ENCODE data around the gene CUL9. TPM values are rescaled to one million over a fixed set of nuclear protein-coding genes. Genes with fewer than 3 reads are reported as not detected.
A peak's percentile ranks its signal among the peaks of the same experiment; 100 is the strongest.

CUL9 gene
- total RNA-seq, 1 experiment from 2014 or later = 19.6 TPM

DNA sequence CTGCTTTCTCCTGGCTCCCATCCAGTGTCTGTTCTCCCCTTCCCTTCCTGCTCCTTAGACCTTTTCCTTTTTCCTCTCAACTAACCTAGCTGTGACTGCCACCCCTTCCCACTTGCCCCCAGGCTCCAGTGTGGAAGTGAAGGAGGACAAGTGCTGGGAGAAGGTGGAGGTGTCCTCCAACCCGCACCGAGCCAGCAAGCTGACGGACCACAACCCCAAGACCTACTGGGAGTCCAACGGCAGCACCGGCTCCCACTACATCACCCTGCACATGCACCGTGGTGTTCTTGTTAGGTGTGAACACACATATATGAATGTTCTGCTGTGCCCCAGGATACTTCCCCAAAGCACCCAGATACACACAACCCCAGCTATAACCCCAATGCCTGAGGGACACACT, 18.5 kb downstream of the CUL9 start:
- no peak for DNase-seq (ENCODE audit: low spot score)

DNA sequence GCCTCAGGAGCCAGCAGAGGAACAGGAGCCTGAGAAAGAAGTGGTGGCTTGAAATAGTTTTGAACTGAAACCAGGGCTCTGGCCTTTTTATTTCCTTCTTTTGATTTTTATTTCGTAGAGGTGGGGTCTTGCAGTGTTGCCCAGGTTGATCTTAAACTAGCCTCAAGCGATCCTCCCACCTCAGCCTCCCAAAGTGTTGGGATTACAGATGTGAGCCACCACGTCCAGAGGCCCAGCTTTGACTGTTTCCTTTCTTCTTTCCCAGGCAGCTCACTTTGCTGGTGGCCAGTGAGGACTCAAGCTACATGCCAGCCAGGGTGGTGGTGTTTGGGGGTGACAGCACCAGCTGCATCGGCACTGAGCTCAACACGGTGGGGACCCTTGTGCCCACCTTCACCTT, 20.5 kb downstream of the CUL9 start:
- DNase-seq (ENCODE audit: low spot score) = no peak

DNA sequence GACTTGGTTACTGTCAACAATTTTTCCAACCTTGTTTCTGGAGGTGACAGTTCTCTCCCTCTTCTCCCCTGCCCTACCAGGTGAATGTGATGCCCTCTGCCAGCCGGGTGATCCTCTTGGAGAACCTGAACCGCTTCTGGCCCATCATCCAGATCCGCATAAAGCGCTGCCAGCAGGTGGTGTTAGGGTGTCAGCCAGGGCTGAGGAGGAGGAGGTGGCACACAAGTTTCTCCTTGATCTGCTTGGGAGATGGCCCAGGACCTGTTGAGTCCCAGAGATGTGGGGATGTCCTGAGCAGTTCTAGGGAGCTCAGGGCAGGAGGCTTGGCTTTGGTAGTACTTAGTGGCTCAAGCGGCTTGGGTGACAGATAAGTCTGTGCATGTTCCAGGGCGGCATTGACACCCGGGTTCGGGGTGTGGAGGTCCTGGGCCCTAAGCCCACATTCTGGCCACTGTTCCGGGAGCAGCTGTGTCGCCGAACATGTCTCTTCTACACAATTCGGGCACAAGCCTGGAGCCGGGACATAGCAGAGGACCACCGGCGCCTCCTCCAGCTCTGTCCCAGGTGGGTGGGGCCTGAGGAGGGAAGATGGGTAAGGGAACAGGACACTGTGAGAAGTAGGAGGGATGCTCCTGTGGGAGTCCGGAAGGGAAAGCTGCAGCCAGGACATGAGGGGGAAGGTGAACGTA, 21.2 kb downstream of the CUL9 start:
- DNase-seq (ENCODE audit: low spot score) = no peak

DNA sequence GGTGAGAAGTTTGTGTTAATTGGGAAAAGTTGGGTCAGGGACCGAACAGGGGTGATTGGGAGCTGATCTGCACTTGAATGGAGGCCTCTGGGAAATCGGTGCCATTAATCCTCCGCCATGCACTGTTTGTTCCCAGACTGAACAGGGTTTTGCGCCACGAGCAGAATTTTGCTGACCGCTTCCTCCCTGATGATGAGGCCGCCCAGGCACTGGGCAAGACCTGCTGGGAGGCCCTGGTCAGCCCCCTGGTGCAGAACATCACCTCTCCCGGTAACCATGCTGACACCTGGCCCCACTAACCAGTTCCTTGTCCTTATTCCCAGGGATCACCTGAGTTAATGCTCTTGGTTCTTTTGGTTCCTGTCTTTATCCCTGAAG, 21.7 kb downstream of the CUL9 start:
- no peak for DNase-seq (ENCODE audit: low spot score)

DNA sequence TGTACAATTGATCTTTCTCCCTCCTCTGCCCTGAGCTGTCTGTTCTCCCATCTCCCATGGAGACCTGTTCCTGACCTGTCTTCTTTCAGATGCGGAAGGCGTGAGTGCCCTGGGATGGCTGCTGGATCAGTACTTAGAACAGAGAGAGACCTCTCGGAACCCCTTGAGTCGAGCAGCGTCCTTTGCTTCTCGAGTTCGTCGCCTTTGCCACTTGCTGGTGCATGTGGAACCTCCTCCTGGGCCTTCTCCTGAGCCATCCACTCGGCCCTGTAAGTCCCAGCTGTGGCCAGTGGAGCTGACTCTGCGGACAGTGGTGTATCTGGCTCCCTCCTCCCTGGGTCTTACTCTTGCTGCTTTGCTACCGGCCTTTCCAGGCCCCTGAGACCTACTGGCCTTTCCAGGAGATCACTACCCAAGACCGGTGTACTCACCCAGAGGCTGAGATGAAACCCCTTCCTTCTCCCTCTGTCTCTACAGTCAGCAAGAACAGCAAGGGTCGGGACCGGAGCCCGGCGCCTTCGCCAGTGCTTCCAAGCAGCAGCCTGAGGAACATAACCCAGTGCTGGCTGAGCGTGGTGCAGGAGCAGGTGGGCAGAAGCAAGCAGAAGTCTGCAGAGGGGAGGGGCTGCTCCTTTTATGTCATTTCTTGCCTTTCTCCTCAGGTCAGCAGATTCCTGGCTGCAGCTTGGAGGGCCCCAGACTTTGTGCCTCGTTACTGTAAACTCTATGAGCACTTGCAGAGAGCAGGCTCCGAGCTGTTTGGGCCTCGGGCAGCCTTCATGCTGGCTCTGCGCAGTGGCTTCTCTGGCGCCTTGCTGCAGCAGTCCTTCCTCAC, 22.5 kb downstream of the CUL9 start:
- DNase-seq (ENCODE audit: low spot score) = no peak

DNA sequence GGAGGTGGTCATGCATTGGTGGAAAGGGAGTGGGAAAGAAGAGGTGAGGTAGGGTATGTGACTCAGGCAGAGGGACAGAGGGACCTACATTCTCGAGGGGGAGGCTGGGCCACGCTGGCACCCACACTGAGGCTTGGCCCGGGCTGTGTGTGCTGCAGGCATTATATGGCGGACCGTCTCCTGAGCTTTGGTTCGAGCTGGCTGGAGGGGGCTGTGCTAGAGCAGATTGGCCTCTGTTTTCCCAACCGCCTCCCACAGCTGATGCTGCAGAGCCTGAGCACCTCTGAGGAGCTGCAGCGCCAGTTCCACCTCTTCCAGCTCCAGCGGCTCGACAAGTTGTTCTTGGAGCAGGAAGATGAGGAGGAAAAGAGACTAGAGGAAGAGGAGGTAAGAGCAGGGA, 23.9 kb downstream of the CUL9 start:
- no peak for DNase-seq (ENCODE audit: low spot score)

DNA sequence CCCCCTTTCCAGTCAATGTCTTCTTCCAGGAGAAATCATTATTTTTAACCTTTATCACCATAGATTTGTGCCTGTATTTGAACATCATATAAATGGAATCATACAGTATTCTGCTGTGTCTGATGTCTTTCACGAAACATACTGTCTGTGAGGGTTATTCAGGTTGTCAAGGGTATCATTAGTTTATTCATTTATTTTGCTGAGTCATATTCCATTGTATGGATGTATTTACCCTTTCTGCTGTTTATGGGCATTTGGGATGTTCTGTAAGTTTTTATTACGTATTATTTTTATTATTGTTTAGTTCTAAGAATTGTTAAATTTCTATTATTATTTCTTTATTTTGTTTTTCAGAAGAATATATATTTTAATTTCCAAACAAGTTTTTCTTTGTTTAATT, 25.3 kb downstream of the CUL9 start:
- DNase-seq (ENCODE audit: low spot score) = no peak

DNA sequence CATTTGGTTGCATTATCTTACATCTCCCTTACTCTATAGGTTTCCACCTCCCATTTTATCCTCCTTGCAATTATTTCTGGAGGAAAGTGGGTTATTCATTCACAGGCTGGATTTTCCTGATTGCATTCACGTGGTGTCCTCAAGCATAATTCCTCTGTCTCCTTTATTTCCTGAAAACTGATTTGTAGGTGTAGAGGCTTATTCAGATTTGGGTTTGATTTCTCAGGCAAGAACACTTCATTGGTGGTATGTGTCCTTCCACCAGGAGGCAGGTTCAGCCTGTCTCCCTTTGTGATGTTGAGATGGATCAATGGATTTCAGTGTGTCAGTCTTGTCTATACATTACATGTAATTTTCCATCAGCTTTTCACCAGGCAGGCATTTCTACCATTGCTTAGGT, 30.0 kb downstream of the CUL9 start:
- no peak for DNase-seq (ENCODE audit: low spot score)

DNA sequence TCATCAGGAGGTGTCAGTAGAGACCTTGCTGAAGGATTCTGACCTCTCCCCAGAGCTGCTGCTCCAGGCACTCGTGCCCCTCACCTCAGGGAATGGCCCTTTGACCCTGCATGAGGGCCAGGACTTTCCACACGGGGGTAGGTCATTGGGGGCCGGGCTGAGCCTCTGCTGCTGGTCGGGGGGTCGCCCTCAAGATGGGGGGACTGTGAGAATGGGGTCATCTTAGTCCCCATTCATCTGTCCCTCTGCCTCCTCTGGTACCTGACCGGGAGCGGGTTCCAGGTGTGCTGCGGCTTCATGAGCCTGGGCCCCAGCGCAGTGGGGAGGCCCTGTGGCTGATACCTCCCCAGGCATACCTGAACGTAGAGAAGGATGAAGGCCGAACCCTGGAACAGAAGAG, 31.4 kb downstream of the CUL9 start:
- no peak for DNase-seq (ENCODE audit: low spot score)

DNA sequence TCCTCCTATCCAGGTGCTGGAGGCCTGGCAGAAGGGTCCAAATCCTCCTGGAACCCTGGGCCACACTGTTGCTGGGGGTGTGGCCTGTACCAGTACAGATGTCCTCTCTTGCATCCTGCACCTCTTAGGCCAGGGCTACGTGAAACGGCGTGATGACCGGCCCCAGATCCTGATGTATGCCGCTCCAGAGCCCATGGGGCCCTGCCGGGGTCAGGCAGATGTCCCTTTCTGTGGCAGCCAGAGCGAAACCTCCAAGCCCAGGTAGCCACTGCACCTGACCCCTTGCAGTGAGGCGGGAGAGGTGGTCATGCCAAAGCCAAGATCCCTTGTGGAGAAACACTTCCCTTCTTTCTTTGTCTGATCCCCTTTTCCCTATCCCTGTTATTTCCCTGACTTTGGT, 33.1 kb downstream of the CUL9 start:
- DNase-seq (ENCODE audit: low spot score) = no peak

DNA sequence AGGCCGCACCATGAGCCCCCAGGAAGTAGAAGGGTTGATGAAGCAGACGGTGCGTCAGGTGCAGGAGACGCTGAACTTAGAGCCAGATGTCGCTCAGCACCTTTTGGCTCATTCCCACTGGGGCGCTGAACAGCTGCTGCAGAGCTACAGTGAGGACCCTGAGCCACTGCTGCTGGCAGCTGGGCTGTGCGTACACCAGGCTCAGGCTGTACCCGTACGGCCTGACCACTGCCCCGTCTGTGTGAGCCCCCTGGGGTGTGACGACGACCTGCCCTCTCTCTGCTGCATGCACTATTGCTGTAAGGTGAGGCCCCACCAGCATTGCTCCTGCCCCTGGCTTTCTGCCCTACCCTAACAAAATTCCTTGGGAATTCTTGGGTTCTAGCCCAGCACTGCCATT, 34.2 kb downstream of the CUL9 start:
- no peak for DNase-seq (ENCODE audit: low spot score)

DNA sequence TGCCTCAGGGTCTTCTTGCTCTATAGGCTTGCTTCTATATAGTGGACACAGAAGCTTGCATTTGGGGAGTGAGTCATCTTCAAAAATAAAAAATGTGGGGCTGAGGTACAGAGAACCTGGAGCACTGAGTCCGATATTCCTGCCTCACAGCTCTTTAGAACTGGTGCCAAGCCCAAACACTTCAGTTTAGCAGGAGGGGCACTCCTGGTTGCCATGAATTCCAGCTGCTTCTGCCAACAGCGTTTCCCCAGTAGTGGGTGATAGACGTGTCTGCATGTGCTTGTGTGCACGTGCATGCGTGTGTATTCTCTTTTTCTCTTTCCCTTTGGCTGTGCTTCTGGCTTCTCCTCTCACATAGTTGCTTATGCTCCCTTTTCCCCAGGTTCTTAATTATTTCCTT, 35.4 kb downstream of the CUL9 start:
- no peak for DNase-seq (ENCODE audit: low spot score)

DNA sequence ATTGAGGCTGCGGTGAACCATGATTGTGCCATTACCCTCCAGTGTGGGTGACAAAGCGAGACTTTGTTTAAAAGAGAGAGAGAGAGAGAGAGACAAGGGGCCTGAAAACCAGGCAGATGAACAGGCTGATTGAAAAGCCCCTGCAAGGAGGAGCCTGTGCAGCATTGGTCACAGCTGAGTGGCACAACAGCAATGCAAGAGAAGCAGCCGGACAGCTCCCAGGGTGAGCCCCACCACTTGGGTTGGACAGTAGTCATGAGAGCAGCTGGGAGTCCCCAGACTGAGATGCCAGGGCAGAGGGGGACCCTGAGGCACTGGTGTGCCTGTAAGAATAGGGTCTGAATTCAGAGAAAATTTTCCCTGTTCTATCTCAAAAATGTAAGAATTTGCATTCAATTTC, 37.1 kb downstream of the CUL9 start:
- DNase-seq (ENCODE audit: low spot score) = no peak

DNA sequence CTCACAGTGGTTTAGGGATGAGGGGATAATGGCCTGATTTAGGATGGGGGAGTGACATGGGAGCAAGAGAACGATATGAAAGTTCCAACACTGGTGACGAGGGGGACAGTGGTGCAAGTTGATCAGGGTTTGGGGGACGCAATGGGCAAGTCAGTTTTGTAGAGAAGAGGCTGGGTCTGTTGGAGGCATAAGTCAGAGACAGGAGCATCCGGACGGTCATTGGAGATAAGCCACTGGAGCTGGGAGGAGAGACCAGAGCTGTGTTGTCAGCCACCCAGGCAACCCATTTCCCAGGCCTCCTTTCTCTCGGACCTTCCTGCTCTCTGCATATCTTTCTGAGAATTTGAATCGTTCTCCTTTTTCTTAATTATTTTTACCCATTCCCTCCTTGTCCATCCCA, 37.8 kb downstream of the CUL9 start:
- no peak for DNase-seq (ENCODE audit: low spot score)

DNA sequence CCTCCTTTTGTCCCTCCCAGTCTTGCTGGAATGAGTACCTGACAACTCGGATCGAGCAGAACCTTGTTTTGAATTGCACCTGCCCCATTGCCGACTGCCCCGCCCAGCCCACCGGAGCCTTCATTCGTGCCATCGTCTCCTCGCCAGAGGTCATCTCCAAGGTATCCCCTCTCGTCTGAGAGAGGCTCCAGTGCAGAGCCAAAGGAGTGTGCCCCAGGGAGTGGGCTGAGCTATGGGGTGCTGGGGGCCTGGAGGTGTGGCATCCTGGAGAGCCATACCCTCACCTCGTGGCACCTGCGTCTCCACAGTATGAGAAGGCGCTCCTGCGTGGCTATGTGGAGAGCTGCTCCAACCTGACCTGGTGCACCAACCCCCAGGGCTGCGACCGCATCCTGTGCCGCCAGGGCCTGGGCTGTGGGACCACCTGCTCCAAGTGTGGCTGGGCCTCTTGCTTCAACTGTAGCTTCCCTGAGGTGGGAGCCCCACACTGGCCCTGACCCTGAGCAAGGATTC, 38.5 kb downstream of the CUL9 start:
- no peak for DNase-seq (ENCODE audit: low spot score)

DNA sequence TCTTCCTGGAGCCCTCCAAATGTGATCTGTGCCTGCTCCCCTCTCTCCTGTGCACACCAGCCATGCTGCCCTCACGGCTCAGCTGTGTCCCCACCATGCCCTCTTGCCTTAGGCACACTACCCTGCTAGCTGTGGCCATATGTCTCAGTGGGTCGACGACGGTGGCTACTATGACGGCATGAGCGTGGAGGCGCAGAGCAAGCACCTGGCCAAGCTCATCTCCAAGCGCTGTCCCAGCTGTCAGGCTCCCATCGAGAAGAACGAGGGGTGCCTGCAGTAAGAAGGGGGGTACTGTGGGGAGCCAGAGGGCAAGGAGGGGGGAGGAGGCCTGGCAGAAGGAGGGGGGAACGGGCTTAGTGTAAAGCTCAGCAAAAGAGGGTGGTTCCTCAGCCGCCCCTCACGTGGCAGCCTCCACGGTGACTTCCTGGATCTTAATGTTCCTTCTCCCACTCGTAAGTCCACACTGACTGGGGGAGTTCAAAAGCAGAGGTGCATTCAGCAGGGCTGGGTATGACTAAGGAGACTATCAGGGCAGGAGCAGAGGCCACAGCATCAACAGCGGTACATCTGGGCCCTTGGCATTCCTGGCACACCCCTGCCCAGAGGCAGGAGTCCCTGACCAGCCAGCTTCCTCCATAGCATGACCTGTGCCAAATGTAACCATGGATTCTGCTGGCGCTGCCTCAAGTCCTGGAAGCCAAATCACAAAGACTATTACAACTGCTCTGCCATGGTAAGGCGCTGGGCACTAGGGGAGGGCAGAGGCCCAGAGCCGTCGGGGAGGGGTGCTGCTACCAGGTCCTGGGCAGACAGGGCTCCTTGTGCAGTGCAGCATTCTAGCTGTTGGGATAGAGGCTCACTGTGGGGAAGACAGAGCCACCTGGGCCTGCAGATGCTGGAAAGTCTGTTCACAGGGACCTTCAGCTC, 39.3 kb downstream of the CUL9 start:
- DNase-seq (ENCODE audit: low spot score) = peak; percentile 13

DNA sequence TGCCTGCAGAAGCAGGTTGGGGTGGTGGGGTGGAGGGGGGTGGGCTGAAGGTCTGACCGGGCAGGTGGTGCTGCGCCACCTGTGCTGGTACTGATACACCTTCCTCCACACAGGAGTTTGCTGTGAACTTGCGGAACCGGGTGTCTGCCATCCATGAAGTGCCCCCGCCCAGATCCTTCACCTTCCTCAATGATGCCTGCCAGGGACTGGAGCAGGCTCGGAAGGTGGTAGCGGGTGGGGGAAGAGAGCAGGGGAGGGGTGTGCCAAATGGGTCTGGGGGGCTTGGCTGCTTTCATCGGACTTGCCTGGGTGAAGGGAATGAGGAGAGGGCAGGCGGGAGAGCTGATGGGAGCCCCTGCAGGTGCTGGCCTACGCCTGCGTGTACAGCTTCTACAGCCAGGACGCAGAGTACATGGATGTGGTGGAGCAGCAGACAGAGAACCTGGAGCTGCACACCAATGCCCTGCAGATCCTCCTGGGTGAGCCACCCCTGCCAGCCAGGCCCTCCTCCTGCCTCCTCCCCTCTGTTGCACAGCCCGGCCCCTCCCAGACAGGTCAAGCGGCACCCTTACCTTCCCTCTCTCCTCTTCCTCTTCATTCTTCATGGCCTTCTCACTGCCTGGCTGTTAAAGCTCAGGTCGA, 40.5 kb downstream of the CUL9 start:
- no peak for DNase-seq (ENCODE audit: low spot score)

DNA sequence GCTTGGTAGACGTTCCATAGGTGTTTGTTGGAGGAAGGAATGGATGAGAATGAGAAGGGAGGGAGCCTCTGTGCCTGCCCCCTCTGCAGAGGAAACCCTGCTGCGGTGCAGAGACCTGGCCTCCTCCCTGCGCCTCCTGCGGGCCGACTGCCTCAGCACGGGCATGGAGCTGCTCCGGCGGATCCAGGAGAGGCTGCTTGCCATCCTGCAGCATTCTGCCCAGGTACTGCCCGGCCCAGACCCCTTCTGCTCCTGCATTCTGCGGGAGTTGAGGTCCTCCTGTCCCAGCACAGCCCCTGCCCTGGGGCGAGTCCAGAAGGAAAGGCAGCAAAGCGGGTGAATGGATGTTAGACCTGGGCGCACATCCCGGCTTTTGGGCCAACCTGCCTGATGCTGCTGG, 41.2 kb downstream of the CUL9 start:
- no peak for DNase-seq (ENCODE audit: low spot score)

DNA sequence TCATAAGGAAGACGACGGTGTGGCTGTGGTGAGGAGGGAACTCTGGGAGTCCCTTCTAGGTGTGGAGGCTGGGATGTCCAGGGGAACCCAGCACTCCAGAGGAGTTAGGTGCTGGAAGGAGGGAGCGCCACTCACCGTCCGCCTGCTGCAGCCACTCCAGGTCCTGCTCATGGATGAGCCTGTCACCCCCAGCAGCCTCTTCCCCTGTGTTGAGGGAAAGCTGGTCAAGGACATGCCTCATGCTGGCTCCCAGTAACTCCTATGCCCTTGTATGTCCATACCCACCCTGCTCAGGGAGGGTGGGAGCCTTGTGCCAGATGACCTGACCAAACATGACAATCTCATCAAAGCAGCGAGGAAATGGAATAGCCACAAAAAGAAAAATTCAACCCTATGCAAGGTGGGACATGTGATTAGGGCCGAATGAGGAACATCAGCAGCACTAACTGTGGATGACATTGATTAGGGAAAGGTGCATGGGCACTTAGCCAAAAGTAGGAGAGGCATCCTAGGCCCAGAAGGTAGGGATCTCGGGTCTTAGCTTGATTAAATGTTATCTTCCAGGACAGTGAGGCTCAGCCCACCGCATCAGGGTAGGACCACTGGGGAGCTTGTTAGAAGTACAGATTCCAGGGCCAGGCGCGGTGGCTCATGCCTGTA, 44.3 kb downstream of the CUL9 start:
- no peak for DNase-seq (ENCODE audit: low spot score)

DNA sequence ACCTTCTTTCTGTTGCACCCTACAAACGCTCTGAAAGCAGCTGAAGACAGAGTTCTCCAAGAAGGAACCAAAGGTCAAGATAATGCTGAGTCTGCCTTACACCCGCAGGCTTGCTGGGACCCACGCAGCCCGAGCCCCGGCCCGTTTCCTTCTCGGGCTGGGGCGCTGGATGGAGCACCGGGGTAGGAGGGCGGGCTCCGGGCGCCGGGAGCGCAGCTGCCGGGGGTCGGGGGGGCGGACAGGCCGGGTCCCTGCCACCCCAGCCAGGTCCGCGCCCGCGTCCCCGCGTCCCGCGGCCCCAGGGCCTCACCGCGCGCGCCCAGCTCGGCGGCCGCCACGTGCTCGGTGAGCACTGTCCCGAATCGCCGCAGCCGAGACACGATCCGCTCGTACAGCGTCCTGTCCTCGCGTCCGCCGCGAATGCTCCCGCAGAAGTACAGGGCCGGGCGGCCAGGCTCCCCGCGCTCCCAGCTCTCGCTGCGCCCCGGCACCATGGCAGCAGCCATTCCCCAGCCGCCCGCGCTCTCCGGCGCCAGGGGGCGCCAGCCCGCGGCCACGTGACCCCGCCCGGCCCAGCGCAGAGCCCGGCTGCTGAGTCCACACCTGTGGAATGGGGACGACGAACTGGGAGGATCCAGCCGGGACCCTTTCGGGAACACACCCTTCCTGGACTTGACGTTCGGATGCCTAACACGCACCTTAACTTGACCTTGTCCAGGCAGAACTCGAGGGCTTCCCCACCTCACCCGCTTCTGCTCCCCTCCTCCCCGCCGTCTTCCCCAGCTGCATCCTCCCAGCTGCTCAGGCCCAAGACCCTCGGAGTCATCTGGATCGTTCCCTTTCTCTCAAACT, 47.2 kb downstream of the CUL9 start, which contains the start of gene DNPH1:
DNPH1 (minus strand) TSS at position 531 of the 852 bp plus-strand sequence; CDS start at position 506, 25 bp downstream.
- peak; percentile 37 for DNase-seq (ENCODE audit: low spot score)
